Measurements from ENCODE around the gene NLGN1. TPM values are rescaled to one million over a fixed set of nuclear protein-coding genes. Genes with fewer than 3 reads are reported as not detected.

The NLGN1 gene
- total RNA-seq, 1 donor from 2014 or later: 6.5 TPM

DNA sequence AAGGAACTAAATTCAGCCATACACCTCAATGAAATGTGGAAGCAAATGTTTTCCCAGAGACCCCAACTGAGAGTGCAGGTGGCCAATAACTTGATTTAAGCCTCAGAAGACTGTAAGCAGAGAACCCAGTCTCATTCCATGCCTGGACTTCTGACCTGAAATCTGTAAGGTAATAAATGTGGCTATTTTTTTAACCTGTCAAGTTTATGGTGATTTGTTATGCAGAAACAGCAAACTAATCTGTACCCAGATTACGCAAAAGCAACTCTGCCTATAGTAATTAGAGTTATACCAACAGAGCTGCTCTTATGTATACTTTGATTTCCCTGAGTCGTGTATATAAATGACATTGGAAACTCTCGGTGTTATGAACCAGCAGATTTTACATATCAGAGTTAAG lies 927.6 kb downstream of the NLGN1 start:
- no peak for DNase-seq (ENCODE audit: low spot score)

DNA sequence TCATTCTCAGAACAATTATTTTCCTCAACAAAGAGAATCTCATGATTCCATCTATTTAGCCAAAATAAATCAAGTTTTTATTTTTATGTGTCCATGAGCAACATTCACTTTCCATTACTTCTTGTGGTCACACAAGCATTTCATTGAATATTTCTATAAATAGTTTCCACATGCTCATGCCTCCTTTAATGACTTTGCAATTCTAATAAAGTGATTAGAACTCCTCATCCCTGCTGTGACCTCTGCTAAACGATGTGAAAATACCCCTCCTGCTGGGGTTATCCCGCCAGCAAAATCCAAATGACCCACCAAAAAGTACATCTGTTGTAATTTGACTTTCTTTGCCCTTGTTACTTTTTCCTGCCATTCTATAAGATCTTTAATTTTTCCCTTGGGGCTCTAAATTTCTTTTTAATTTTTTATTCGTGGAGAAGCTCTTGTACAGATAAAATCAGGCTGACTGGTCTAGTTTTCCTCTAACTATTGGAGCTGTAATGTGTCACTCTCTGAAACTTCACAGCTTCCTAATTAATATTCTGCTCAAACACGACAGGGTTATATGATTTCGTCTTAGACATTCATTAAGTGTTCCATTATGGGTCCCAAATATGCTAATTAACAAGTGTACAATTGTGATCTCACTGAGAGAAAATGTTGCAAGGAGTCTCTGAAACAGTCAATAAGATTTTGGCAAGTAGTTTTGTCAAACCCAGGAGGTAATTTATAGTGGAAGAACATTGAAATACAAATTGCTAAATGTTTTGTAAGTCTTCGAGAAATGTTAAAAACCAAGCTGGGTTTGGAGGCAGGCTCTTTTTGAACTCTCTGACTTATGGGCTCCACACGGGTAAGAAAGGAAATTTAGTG lies 928.5 kb downstream of the NLGN1 start:
- DNase-seq (ENCODE audit: low spot score): no peak

- no peak for DNase-seq (ENCODE audit: low spot score)
Measured at GRCh38 chr3:174329321-174329720, 931.8 kb downstream of the NLGN1 start.

- no peak for DNase-seq (ENCODE audit: low spot score)
Measured at GRCh38 chr3:174330303-174330702, 932.8 kb downstream of the NLGN1 start.

DNA sequence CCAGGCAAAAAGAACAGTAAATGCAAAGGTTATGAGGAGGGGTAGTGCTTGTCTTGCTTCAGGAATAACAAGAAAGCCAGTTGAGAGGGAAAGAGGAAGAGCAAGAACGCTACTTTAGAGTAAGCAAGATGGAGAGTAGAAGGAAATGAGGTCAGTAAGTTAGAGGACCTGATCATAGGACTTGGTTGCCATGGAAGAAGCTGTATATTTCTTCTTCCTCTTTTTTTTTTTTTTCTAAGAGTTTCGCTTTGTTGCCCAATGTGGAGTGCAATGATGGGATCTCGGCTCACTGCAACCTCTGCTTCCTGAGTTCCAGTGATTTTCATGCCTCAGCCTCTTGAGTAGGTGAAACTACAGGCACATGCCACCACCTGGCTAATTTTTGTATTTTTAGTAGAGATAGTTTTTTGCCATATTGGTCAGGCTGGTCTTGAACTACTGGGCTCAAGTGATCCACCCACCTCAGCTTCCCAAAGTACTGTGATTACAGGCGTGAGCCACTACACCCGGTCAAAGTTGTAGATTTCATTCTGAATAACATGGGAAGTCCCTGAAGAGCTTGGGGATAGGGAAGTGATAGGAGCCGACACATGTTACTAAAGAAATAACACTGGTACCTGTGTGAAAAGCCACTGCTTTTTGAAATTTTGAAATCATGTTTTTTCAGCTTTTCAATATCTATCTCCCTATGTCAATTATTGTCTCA lies 933.7 kb downstream of the NLGN1 start:
- no peak for DNase-seq (ENCODE audit: low spot score)

GRCh38 chr3:174332391-174332790 lies 934.8 kb downstream of the NLGN1 start:
- DNase-seq (ENCODE audit: low spot score): no peak

- no peak for DNase-seq (ENCODE audit: low spot score)
Measured at GRCh38 chr3:174333640-174334039, 936.1 kb downstream of the NLGN1 start.

DNA sequence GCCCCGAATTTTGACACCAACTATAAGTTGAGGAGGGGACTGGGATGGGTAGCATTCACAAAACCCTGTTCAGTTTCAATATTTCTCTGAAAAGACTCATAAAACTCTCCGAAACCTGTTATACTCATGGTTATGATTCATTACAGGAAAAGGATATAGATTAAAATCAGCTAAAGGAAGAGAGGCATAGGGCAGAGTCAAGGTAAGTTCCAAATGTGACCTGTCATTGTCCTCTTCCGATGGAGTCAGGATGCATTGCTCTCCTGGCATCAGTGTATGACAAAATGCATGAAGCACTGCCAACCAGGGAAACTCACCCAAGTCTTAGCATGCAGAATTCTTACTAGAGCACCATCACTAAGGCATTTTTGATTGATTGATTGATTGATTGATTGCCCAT lies 936.6 kb downstream of the NLGN1 start:
- no peak for DNase-seq (ENCODE audit: low spot score)

DNA sequence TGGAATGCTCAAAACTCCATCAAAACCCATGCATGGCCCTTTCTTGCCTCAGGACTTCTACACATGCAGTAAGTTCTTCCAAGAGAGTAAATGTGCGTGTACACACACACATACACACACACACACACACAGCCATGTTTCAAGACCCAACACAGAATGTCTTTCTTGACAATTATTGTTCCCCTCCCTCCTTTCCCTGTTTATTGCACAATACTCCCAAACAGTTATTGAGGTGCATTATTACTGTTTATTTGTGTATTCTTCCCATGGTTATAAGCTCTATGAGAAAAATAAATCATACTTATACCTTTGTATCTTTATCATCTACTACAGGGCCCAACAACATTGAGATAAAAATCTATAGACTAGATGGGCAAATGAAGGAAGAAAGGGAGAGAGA lies 937.8 kb downstream of the NLGN1 start:
- no peak for DNase-seq (ENCODE audit: low spot score)

GRCh38 chr3:174335910-174336309 lies 938.4 kb downstream of the NLGN1 start:
- no peak for DNase-seq (ENCODE audit: low spot score)

Measured in mesenteric fat pad (tissue), 1 donor.